ENCODE measurements around the gene MBP.

DNA sequence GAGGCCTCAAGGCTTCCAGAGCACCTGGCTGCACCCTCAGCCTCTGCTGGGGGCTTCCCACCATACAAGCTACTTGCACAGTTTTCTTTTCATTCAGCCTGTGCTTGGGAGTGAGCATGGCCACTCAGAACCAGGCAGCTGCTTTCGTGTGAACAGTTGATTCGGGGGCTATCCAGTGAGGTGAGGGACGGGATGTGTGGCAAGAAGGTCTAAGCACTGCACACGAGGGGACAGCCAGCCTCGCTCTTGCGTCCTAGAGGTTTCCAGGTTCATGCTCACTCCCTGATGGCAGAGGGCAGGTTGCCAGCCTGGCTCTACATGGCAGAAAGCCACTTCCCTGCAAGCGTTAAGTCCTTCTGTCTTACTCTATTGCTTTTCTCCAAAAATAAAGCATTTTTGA lies 146.2 kb downstream of the MBP start:
- TF ChIP-seq, protein P1, sequence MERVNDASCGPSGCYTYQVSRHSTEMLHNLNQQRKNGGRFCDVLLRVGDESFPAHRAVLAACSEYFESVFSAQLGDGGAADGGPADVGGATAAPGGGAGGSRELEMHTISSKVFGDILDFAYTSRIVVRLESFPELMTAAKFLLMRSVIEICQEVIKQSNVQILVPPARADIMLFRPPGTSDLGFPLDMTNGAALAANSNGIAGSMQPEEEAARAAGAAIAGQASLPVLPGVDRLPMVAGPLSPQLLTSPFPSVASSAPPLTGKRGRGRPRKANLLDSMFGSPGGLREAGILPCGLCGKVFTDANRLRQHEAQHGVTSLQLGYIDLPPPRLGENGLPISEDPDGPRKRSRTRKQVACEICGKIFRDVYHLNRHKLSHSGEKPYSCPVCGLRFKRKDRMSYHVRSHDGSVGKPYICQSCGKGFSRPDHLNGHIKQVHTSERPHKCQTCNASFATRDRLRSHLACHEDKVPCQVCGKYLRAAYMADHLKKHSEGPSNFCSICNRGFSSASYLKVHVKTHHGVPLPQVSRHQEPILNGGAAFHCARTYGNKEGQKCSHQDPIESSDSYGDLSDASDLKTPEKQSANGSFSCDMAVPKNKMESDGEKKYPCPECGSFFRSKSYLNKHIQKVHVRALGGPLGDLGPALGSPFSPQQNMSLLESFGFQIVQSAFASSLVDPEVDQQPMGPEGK (CRISPR knock-in tag; IDR thresholded peaks at IDR 0.05; ENCODE audit: borderline replicate concordance) = no peak
- TF ChIP-seq RARB (CRISPR knock-in tag; IDR thresholded peaks at IDR 0.05) (no peak), GLIS3 (CRISPR knock-in tag; IDR thresholded peaks at IDR 0.05) (no peak), ZNF565 (CRISPR knock-in tag; conservative IDR thresholded peaks at IDR 0.05; ENCODE audit: low read depth) (no peak), ZFP3 (CRISPR knock-in tag; IDR thresholded peaks at IDR 0.05) (no peak)
- TF ChIP-seq, protein P2, sequence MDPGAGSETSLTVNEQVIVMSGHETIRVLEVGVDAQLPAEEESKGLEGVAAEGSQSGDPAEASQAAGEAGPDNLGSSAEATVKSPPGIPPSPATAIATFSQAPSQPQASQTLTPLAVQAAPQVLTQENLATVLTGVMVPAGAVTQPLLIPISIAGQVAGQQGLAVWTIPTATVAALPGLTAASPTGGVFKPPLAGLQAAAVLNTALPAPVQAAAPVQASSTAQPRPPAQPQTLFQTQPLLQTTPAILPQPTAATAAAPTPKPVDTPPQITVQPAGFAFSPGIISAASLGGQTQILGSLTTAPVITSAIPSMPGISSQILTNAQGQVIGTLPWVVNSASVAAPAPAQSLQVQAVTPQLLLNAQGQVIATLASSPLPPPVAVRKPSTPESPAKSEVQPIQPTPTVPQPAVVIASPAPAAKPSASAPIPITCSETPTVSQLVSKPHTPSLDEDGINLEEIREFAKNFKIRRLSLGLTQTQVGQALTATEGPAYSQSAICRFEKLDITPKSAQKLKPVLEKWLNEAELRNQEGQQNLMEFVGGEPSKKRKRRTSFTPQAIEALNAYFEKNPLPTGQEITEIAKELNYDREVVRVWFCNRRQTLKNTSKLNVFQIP (CRISPR knock-in tag; IDR thresholded peaks at IDR 0.05; ENCODE audit: borderline replicate concordance, low read depth) = no peak
- TF ChIP-seq, protein P3, sequence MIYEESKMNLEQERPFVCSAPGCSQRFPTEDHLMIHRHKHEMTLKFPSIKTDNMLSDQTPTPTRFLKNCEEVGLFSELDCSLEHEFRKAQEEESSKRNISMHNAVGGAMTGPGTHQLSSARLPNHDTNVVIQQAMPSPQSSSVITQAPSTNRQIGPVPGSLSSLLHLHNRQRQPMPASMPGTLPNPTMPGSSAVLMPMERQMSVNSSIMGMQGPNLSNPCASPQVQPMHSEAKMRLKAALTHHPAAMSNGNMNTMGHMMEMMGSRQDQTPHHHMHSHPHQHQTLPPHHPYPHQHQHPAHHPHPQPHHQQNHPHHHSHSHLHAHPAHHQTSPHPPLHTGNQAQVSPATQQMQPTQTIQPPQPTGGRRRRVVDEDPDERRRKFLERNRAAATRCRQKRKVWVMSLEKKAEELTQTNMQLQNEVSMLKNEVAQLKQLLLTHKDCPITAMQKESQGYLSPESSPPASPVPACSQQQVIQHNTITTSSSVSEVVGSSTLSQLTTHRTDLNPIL (CRISPR knock-in tag; IDR thresholded peaks at IDR 0.05; ENCODE audit: low read depth) = no peak
- TF ChIP-seq, protein P4, sequence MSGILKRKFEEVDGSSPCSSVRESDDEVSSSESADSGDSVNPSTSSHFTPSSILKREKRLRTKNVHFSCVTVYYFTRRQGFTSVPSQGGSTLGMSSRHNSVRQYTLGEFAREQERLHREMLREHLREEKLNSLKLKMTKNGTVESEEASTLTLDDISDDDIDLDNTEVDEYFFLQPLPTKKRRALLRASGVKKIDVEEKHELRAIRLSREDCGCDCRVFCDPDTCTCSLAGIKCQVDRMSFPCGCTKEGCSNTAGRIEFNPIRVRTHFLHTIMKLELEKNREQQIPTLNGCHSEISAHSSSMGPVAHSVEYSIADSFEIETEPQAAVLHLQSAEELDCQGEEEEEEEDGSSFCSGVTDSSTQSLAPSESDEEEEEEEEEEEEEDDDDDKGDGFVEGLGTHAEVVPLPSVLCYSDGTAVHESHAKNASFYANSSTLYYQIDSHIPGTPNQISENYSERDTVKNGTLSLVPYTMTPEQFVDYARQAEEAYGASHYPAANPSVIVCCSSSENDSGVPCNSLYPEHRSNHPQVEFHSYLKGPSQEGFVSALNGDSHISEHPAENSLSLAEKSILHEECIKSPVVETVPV (CRISPR knock-in tag; IDR thresholded peaks at IDR 0.05) = no peak

Data from SK-N-SH treated with all-trans-retinoic acid at 6 μM for 48 hours (cell line).